NT2/D1 (cell line): Measurements from ENCODE around the gene CPHXL.

ENCODE experiments used
- YY1 ChIP-seq: IDR thresholded peaks from 2 replicates; pipeline ENCODE4 v1.6.1; 2011; ENCODE audit not compliant: insufficient read length, insufficient read depth
- ZNF274 ChIP-seq: IDR thresholded peaks from 2 replicates; pipeline ENCODE4 v1.6.1; 2011; ENCODE audit warnings: mild to moderate bottlenecking, low read depth, low read length

GRCh38 chr16:75770051-75770450 lies 43.8 kb upstream of the CPHXL start:
- TF ChIP-seq YY1 = no peak
- TF ChIP-seq ZNF274 = no peak
